ENCODE results near the gene MAEA.

- TF ChIP-seq, protein P1, sequence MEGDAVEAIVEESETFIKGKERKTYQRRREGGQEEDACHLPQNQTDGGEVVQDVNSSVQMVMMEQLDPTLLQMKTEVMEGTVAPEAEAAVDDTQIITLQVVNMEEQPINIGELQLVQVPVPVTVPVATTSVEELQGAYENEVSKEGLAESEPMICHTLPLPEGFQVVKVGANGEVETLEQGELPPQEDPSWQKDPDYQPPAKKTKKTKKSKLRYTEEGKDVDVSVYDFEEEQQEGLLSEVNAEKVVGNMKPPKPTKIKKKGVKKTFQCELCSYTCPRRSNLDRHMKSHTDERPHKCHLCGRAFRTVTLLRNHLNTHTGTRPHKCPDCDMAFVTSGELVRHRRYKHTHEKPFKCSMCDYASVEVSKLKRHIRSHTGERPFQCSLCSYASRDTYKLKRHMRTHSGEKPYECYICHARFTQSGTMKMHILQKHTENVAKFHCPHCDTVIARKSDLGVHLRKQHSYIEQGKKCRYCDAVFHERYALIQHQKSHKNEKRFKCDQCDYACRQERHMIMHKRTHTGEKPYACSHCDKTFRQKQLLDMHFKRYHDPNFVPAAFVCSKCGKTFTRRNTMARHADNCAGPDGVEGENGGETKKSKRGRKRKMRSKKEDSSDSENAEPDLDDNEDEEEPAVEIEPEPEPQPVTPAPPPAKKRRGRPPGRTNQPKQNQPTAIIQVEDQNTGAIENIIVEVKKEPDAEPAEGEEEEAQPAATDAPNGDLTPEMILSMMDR (IDR thresholded peaks at IDR 0.05) = no peak
- TF ChIP-seq POLR2A (IDR thresholded peaks at IDR 0.05) = no peak
- no peak for TF ChIP-seq POLR2AphosphoS5 (IDR thresholded peaks at IDR 0.05)
Measured at GRCh38 chr4:1363513-1363912, 73.8 kb downstream of the MAEA start.
